Neural progenitor cell (in vitro differentiated cells): ENCODE data around the gene IFNA10. TPM values are rescaled to one million over a fixed set of nuclear protein-coding genes. Genes with fewer than 3 reads are reported as not detected.
"Not testable (repeated sequence)": the region's sequence is repeated elsewhere in the genome, so short reads cannot be mapped to it uniquely, and the experiment has no call there.

Experiments used
- DNase-seq: peaks from one replicate; pipeline ENCODE4 v3.0.0-alpha.2; 2016; ENCODE audit warnings: low spot score
- H2AFZ ChIP-seq: fragments of 200-600 bp; sonication (generic); replicated peaks from 2 replicates; pipeline ENCODE4 v1.6.1; 2016; ENCODE audit warnings: antibody characterized with exemption
- H3F3A ChIP-seq: fragments of 200-600 bp; sonication (generic); 2 replicates; pipeline ENCODE4 v1.6.1; 2016; ENCODE audit warnings: antibody characterized with exemption, low read depth
- H3K27ac ChIP-seq: fragments of 200-600 bp; sonication (generic); 2 replicates; pipeline ENCODE4 v1.5.1; 2016; ENCODE audit warnings: mild to moderate bottlenecking
- H3K27me3 ChIP-seq: fragments of 200-600 bp; sonication (generic); 2 replicates; pipeline ENCODE4 v1.6.1; 2016; ENCODE audit warnings: mild to moderate bottlenecking, moderate library complexity
- H3K36me3 ChIP-seq: fragments of 200-600 bp; sonication (generic); 2 replicates; pipeline ENCODE4 v1.5.1; 2016
- H3K4me1 ChIP-seq: fragments of 200-600 bp; sonication (generic); 2 replicates; pipeline ENCODE4 v1.6.1; 2016; ENCODE audit warnings: mixed run types
- H3K4me2 ChIP-seq: fragments of 200-600 bp; sonication (generic); 2 replicates; pipeline ENCODE4 v1.6.1; 2016
- H3K4me3 ChIP-seq: fragments of 200-600 bp; sonication (generic); 2 replicates; pipeline ENCODE4 v1.5.1; 2016
- H3K79me2 ChIP-seq: fragments of 200-600 bp; sonication (generic); 2 replicates; pipeline ENCODE4 v1.6.1; 2016; ENCODE audit warnings: low read depth
- H3K9ac ChIP-seq: fragments of 200-600 bp; sonication (generic); 2 replicates; pipeline ENCODE4 v1.6.1; 2016
- H3K9me3 ChIP-seq: fragments of 200-600 bp; sonication (generic); 2 replicates; pipeline ENCODE4 v1.5.1; 2016; ENCODE audit warnings: low read depth
- H4K20me1 ChIP-seq: fragments of 200-600 bp; sonication (generic); 2 replicates; pipeline ENCODE4 v1.6.1; 2016; ENCODE audit warnings: low read depth
- H3K27ac Mint-ChIP-seq: 3 replicates; pipeline ENCODE4 v1.8.0; 2021; ENCODE audit warnings: mixed read lengths
- H3K27me3 Mint-ChIP-seq: 2 replicates; pipeline ENCODE4 v1.8.0; 2022; ENCODE audit warnings: low read depth, mild to moderate bottlenecking, inconsistent platforms, moderate library complexity, mixed read lengths; ENCODE audit not compliant: insufficient read depth
- H3K36me3 Mint-ChIP-seq: 3 replicates; pipeline ENCODE4 v1.8.0; 2021; ENCODE audit warnings: mixed read lengths
- H3K4me1 Mint-ChIP-seq: 3 replicates; pipeline ENCODE4 v1.8.0; 2021; ENCODE audit warnings: mixed read lengths
- H3K4me3 Mint-ChIP-seq: 3 replicates; pipeline ENCODE4 v1.8.0; 2021; ENCODE audit warnings: mild to moderate bottlenecking, moderate library complexity, mixed read lengths
- H3K9me3 Mint-ChIP-seq: 3 replicates; pipeline ENCODE4 v1.8.0; 2020; ENCODE audit warnings: mixed read lengths
- EZH2 ChIP-seq: fragments of 200-600 bp; sonication (generic); IDR thresholded peaks from 2 replicates; pipeline ENCODE4 v1.6.1; 2017; ENCODE audit warnings: antibody characterized with exemption, mild to moderate bottlenecking, moderate library complexity
- EZH2phosphoT487 ChIP-seq: fragments of 200-600 bp; sonication (generic); IDR thresholded peaks from 2 replicates; pipeline ENCODE4 v1.6.1; 2017; ENCODE audit warnings: antibody characterized with exemption
- total RNA-seq: library from RNA; depleted of rRNA; stranded (reverse); fragments of >200 nt; gene quantifications from 2 replicates; pipeline ENCODE4 v1.2.3, GENCODE V29; 2015; ENCODE audit warnings: low replicate concordance
- TF ChIP-seq, protein P1 (sequence below): fragments of 200-600 bp; sonication (generic); IDR thresholded peaks from 2 replicates; pipeline ENCODE4 v1.5.1; 2017; ENCODE audit warnings: antibody characterized with exemption, mild to moderate bottlenecking

Gene IFNA10
- total RNA-seq, 1 donor from 2014 or later = not detected

DNA sequence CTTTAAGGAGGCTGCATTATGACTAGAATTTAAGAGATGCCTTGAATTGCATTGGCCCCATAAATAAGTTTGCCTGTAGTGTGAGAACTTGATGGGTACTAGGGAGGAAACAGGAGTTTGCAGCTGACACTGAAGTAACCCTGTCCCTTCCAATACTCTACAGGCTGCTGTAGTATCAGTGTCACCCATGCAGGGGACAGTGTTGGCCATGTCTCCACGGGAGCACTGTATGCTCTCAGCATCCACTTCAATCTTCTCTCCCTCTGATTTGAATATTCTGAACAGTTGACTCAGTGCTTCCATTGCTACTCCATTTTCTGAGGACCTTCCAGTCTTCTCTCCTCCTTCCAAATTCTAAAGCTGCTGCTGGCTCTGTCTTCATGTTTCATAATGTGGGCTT lies 44.2 kb upstream of the IFNA10 start:
- Histone ChIP-seq H2AFZ (no peak overlapping the region), H3K4me2 (no peak overlapping the region)
- peaks cover 2% of the 10 kb centered on the region for H3K27me3 Mint-ChIP-seq

DNA sequence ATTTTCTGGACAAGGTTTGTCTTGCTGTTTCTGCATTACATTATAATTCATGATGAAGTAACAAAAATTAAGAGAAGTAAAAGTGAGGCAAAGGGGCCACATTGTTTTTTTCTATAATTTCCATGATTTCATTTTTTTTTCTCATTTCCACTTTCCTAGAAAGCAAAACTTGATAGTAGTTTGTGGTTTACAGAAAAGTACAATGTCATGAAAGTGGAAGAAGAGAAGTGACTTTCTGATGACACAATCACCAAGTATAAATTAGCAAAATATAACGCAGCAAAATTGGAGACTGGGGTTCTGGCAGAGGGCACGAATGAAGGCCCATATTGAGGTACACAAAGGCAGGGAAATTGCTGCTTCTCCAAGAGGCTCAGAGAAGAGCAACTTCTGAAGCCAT lies 37.9 kb upstream of the IFNA10 start:
- Mint-ChIP-seq H3K27me3 (no peaks in the 10 kb centered on the region), H3K9me3 (no peaks in the 10 kb centered on the region), H3K36me3 (no peaks in the 10 kb centered on the region), H3K4me3 (no peak overlapping the region), H3K27ac (no peak overlapping the region), H3K4me1 (no peaks in the 10 kb centered on the region)
- Histone ChIP-seq H3F3A (no peaks in the 10 kb centered on the region), H3K4me2 (no peak overlapping the region), H3K27ac (no peak overlapping the region), H3K9me3 (no peaks in the 10 kb centered on the region), H2AFZ (no peak overlapping the region), H3K4me1 (no peaks in the 10 kb centered on the region), H3K9ac (no peak overlapping the region), H3K27me3 (peaks cover 18% of the 10 kb centered on the region), H3K36me3 (no peaks in the 10 kb centered on the region), H3K79me2 (no peaks in the 10 kb centered on the region), H4K20me1 (no peaks in the 10 kb centered on the region), H3K4me3 (no peak overlapping the region)
- TF ChIP-seq, protein P1, sequence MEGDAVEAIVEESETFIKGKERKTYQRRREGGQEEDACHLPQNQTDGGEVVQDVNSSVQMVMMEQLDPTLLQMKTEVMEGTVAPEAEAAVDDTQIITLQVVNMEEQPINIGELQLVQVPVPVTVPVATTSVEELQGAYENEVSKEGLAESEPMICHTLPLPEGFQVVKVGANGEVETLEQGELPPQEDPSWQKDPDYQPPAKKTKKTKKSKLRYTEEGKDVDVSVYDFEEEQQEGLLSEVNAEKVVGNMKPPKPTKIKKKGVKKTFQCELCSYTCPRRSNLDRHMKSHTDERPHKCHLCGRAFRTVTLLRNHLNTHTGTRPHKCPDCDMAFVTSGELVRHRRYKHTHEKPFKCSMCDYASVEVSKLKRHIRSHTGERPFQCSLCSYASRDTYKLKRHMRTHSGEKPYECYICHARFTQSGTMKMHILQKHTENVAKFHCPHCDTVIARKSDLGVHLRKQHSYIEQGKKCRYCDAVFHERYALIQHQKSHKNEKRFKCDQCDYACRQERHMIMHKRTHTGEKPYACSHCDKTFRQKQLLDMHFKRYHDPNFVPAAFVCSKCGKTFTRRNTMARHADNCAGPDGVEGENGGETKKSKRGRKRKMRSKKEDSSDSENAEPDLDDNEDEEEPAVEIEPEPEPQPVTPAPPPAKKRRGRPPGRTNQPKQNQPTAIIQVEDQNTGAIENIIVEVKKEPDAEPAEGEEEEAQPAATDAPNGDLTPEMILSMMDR = no peak
- no peak for DNase-seq

More for the DNA sequence above, 44.2 kb upstream of the IFNA10 start:
- Histone ChIP-seq H3K36me3 (no peaks in the 10 kb centered on the region), H4K20me1 (no peaks in the 10 kb centered on the region), H3F3A (peaks cover 5% of the 10 kb centered on the region), H3K9me3 (no peaks in the 10 kb centered on the region), H3K9ac (no peak overlapping the region), H3K79me2 (no peaks in the 10 kb centered on the region), H3K4me1 (peaks cover 3% of the 10 kb centered on the region), H3K27ac (no peak overlapping the region), H3K4me3 (no peak overlapping the region), H3K27me3 (peaks cover 7% of the 10 kb centered on the region)
- Mint-ChIP-seq H3K4me3 (no peak overlapping the region), H3K4me1 (peaks cover 16% of the 10 kb centered on the region), H3K27ac (no peak overlapping the region), H3K36me3 (no peaks in the 10 kb centered on the region), H3K9me3 (no peaks in the 10 kb centered on the region)
- no peak for DNase-seq
- TF ChIP-seq EZH2phosphoT487 (no peak), EZH2 (no peak)
- TF ChIP-seq, protein P1 = no peak

DNA sequence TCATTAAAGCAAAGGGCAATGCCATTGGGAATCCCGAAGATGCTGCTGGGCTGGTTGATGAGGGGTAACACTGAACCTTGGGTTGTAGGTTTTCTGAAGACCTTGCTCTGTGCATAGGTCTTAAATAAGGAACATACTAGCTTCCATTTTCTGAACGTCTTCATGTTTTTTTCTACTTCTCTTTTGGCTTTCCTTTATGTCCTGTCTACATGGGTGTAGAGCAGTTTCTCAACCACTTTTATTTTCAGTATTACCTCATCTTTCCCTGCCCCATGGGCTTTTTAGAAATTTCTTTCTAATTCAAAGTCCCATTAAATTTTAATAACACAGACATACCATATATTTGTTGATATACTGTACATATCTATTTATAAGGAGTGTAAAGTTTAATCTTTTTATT lies 33.0 kb upstream of the IFNA10 start, which contains the start of gene IFNA14:
TSS of gene IFNA14 (minus strand) at position 95 of the 400 bp plus-strand sequence. CDS start at position 25, 70 bp downstream.
- no peaks in the 10 kb centered on the region for H3F3A ChIP-seq
- no peaks in the 10 kb centered on the region for H3K9me3 ChIP-seq
- H3K36me3 ChIP-seq = no peaks in the 10 kb centered on the region
- H3K4me3 ChIP-seq = no peak within 1 kb of the TSS
- no peak within 1 kb of the TSS for H2AFZ ChIP-seq
- H3K27me3 Mint-ChIP-seq = no peaks in the 10 kb centered on the region
- H3K27me3 ChIP-seq = peaks cover 38% of the 10 kb centered on the region
- DNase-seq = no peak
- H3K36me3 Mint-ChIP-seq = no peaks in the 10 kb centered on the region
- H3K79me2 ChIP-seq = no peaks in the 10 kb centered on the region
- no peak within 1 kb of the TSS for H3K27ac ChIP-seq
- H3K4me1 Mint-ChIP-seq = no peaks in the 10 kb centered on the region
- H3K9me3 Mint-ChIP-seq = no peaks in the 10 kb centered on the region
- no peak within 1 kb of the TSS for H3K9ac ChIP-seq
- H4K20me1 ChIP-seq = no peaks in the 10 kb centered on the region
- H3K4me3 Mint-ChIP-seq = no peak within 1 kb of the TSS
- TF ChIP-seq EZH2phosphoT487 = no peak
- TF ChIP-seq EZH2 = no peak
- TF ChIP-seq, protein P1 = no peak
- no peaks in the 10 kb centered on the region for H3K4me1 ChIP-seq
- H3K4me2 ChIP-seq = no peak within 1 kb of the TSS
- no peak within 1 kb of the TSS for H3K27ac Mint-ChIP-seq

DNA sequence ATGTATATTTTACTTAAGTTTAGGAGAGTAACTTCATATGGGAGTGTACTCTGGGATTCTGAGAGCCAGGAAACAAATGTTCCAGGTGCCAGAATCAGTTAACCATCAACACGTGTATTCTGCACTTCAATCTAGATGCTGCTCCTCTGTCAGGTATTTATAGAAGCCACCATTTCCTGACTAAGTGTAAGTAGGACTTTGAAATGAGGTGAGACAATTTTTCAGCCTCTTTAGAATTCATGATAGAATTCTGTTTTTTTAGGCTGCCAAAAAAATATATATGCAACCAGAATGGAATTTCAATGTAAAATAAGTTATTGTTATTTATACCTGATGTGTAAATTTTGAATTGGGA lies 29.4 kb upstream of the IFNA10 start:
- not testable (repeated sequence) for H3K36me3 ChIP-seq, H3F3A ChIP-seq, DNase-seq, H3K4me1 ChIP-seq, H3K4me3 Mint-ChIP-seq, H3K9ac ChIP-seq, H3K9me3 ChIP-seq, H3K4me2 ChIP-seq, H4K20me1 ChIP-seq, H3K4me1 Mint-ChIP-seq, H3K4me3 ChIP-seq, H3K27ac ChIP-seq, H3K9me3 Mint-ChIP-seq, H3K27ac Mint-ChIP-seq, H3K27me3 Mint-ChIP-seq, H3K36me3 Mint-ChIP-seq, H3K79me2 ChIP-seq
- Histone ChIP-seq H2AFZ (peak overlapping the region; percentile 35), H3K27me3 (peaks cover 27% of the 10 kb centered on the region)
